HepG2 (cell line): ENCODE results near the gene GAREM1. TPM values are rescaled to one million over a fixed set of nuclear protein-coding genes. Genes with fewer than 3 reads are reported as not detected.

ENCODE experiments used
- ATAC-seq: fragments of 200-7000 bp; cut with Tn5 transposase; 3 replicates; pipeline ENCODE4 v1.9.1; 2020; ENCODE audit warnings: mild to moderate bottlenecking, moderate library complexity
- BruUV-seq: library from RNA; stranded (reverse); fragments of 400-500 nt; replicated peaks from 2 replicates; lab custom pipeline; 2021; lab: Mats Ljungman, UMichigan
- CTCF ChIA-PET: fragments of 300-600 bp; formaldehyde crosslinking; extraction: SDS; loops from one replicate; lab custom pipeline; 2021; ENCODE audit warnings: low total read pairs, inconsistent platforms, low intra/inter-chr PET ratio; lab: Yijun Ruan, JAX
- POLR2A ChIA-PET: fragments of 350-600 bp; sonication (Branson Sonifier 250); formaldehyde crosslinking; loops from one replicate; lab custom pipeline; 2020; ENCODE audit warnings: antibody characterized with exemption, inconsistent platforms; lab: Yijun Ruan, JAX
- DNase-seq: peaks from one replicate; pipeline ENCODE4 v3.0.0-alpha.2; 2015; ENCODE audit warnings: low spot score
- FAIRE-seq: peaks from 3 replicates; lab custom pipeline; 2011; peaks lifted over from hg19 to GRCh38; lab: Jason Lieb, UNC
- H2AFZ ChIP-seq: one replicate; pipeline ENCODE4 v1.6.1; 2011; ENCODE audit warnings: low read length, inconsistent platforms
- H3K27ac ChIP-seq: fragments of 300-600 bp; 3 replicates; pipeline ENCODE4 v1.8.0; 2011; ENCODE audit warnings: mixed run types, mild to moderate bottlenecking, mixed read lengths, low read length, inconsistent platforms; ENCODE audit not compliant: insufficient read depth; ENCODE audit errors: extremely low read length
- H3K27me3 ChIP-seq, 2 experiments: fragments of 200-600 bp in 1 of 2; 2 replicates in 1 of 2; 3 replicates in 1 of 2; pipeline versions ENCODE4 v1.6.0 to v1.8.0; 2011; ENCODE audit warnings: low read length in 2 of 2, mild to moderate bottlenecking in 2 of 2, moderate library complexity in 2 of 2, inconsistent platforms in 1 of 2; ENCODE audit not compliant: insufficient read depth in 2 of 2, control insufficient read depth in 1 of 2
- H3K36me3 ChIP-seq, 2 experiments: fragments of 200-600 bp in 1 of 2; replicated peaks in 1 of 2; 2 replicates in 1 of 2; 3 replicates in 1 of 2; pipeline versions ENCODE4 v1.5.1 to v1.8.0; 2011; ENCODE audit warnings: low read length in 2 of 2, inconsistent platforms in 1 of 2; ENCODE audit not compliant: insufficient read depth in 2 of 2, control insufficient read depth in 1 of 2
- H3K4me1 ChIP-seq: 2 replicates; pipeline ENCODE4 v1.5.1; 2012; ENCODE audit warnings: low read length, inconsistent platforms; ENCODE audit not compliant: insufficient read depth
- H3K4me2 ChIP-seq: 2 replicates; pipeline ENCODE4 v1.6.0; 2011; ENCODE audit warnings: low read depth, low read length, inconsistent platforms
- H3K4me3 ChIP-seq, 3 experiments: fragments of 200-600 bp in 1 of 3; sonication (generic), shearing (Covaris generic) in 1 of 3; replicated peaks in 1 of 3; 2 replicates each; pipeline ENCODE4 v1.5.1; 2011 to 2016; ENCODE audit warnings: low read length in 3 of 3, inconsistent platforms in 2 of 3, low read depth in 2 of 3, mild to moderate bottlenecking in 2 of 3, control low read depth in 1 of 3, mixed read lengths in 1 of 3; ENCODE audit not compliant: insufficient read depth in 1 of 3
- H3K79me2 ChIP-seq: one replicate; pipeline ENCODE4 v1.6.1; 2011; ENCODE audit warnings: low read length, inconsistent platforms; ENCODE audit not compliant: insufficient read depth
- H3K9ac ChIP-seq: 2 replicates; pipeline ENCODE4 v1.6.0; 2011; ENCODE audit warnings: mild to moderate bottlenecking, low read depth, low read length, inconsistent platforms; ENCODE audit not compliant: insufficient read depth
- H3K9me3 ChIP-seq: 2 replicates; pipeline ENCODE4 v1.5.1; 2012; ENCODE audit warnings: mild to moderate bottlenecking, low read length
- H4K20me1 ChIP-seq: 2 replicates; pipeline ENCODE4 v1.6.0; 2011; ENCODE audit warnings: inconsistent platforms, mild to moderate bottlenecking, low read length, moderate library complexity; ENCODE audit not compliant: insufficient read depth
- CENPBD1 ChIP-seq: sonication (generic); formaldehyde crosslinking; IDR thresholded peaks from 2 replicates; pipeline ENCODE4 v1.8.0; 2022; ENCODE audit warnings: missing genetic modification reagents, low read depth, mild to moderate bottlenecking, borderline replicate concordance
- HINFP ChIP-seq: sonication (generic); formaldehyde crosslinking; IDR thresholded peaks from 2 replicates; pipeline ENCODE4 v1.4.0; 2020; ENCODE audit warnings: low read depth, mild to moderate bottlenecking, missing genetic modification reagents
- MLLT10 ChIP-seq: sonication (generic); formaldehyde crosslinking; IDR thresholded peaks from 2 replicates; pipeline ENCODE4 v1.4.0; 2020; ENCODE audit warnings: missing genetic modification reagents
- MXI1 ChIP-seq: IDR thresholded peaks from 3 replicates; pipeline ENCODE4 v1.6.1; 2012; ENCODE audit warnings: low read depth, low read length, inconsistent platforms, borderline replicate concordance
- POLR2AphosphoS2 ChIP-seq: IDR thresholded peaks from 2 replicates; pipeline ENCODE4 v1.6.1; 2011; ENCODE audit warnings: low read depth, low read length, improper control_type of control experiment
- TFDP2 ChIP-seq: sonication (generic); formaldehyde crosslinking; IDR thresholded peaks from 2 replicates; pipeline ENCODE4 v1.4.0; 2020; ENCODE audit warnings: missing genetic modification reagents
- ZFP37 ChIP-seq: sonication (generic); formaldehyde crosslinking; IDR thresholded peaks from 2 replicates; pipeline ENCODE4 v1.4.0; 2020; ENCODE audit warnings: missing genetic modification reagents, borderline replicate concordance
- ZNF281 ChIP-seq: sonication (generic); formaldehyde crosslinking; IDR thresholded peaks from 2 replicates; pipeline ENCODE4 v1.4.0; 2020; ENCODE audit warnings: missing genetic modification reagents, borderline replicate concordance
- ZNF746 ChIP-seq: sonication (generic); formaldehyde crosslinking; IDR thresholded peaks from 2 replicates; pipeline ENCODE4 v1.8.0; 2022; ENCODE audit warnings: mild to moderate bottlenecking, missing genetic modification reagents
- WGBS: methylation state at CpG from one replicate; pipeline ENCODE4 v1.1.6; 2017; ENCODE audit warnings: low lambda C conversion rate; 5-methylcytosine and 5-hydroxymethylcytosine counted together
- in situ Hi-C: cut with HindIII; loops from 2 replicates; pipeline ENCODE4 v1.10.0; 2017; ENCODE audit warnings: low pct_unique_long_range_greater_than_20kb; ENCODE audit not compliant: extremely low pct_ligation_motif_present
- intact Hi-C: fragments of 100-400 bp; cut with micrococcal nuclease; formaldehyde crosslinking; loops from one replicate; pipeline ENCODE4 v1.10.0; 2022; ENCODE audit not compliant: unreplicated experiment
- polyA plus RNA-seq, 8 experiments: library from polyadenylated mRNA; depleted of rRNA in 3 of 8; stranded (reverse) in 7 of 8; unstranded in 1 of 8; fragments of >200 nt; fragmentation: Illumina TruSeq in 4 of 8; extraction: Trizol in 4 of 8; gene quantifications; 2 replicates each; pipeline versions ENCODE4 v1.2.1 to v1.2.3, GENCODE V29; 2011 to 2016; ENCODE audit warnings: low read depth in 4 of 8, missing spikeins in 1 of 8, mixed read lengths in 1 of 8; ENCODE audit not compliant: insufficient read depth in 1 of 8
- total RNA-seq, 5 experiments: library from RNA; depleted of rRNA; stranded (reverse); fragments of >200 nt; fragmentation: Illumina TruSeq; extraction: Trizol; gene quantifications; 2 replicates each; pipeline ENCODE4 v1.2.3, GENCODE V29; 2016; ENCODE audit warnings: low read depth in 1 of 5
- TF ChIP-seq, protein P1 (sequence below): sonication (generic); formaldehyde crosslinking; IDR thresholded peaks from 2 replicates; pipeline ENCODE4 v1.4.0; 2020; ENCODE audit warnings: missing genetic modification reagents, low read depth, mild to moderate bottlenecking, borderline replicate concordance

GAREM1 gene
- total and polyA plus RNA-seq, 2 of the 13 experiments (the other 11 are each of a cell fraction or from before 2014, with no cell fraction given) = 2.5 to 2.9 TPM

GRCh38 chr18:32401621-32402020, 69.1 kb downstream of the GAREM1 start:
- Histone ChIP-seq H3K9me3 (no peaks in the 10 kb centered on the region), H3K36me3 (no peaks in the 10 kb centered on the region), H2AFZ (no peak overlapping the region), H3K79me2 (peaks cover 1% of the 10 kb centered on the region), H3K4me2 (no peak overlapping the region), H4K20me1 (no peaks in the 10 kb centered on the region), H3K4me3 (no peak overlapping the region), H3K9ac (no peak overlapping the region), H3K4me1 (no peaks in the 10 kb centered on the region), H3K27me3 (no peaks in the 10 kb centered on the region), H3K27ac (no peak overlapping the region)
- DNase-seq (no peak), ATAC-seq (no peak), FAIRE-seq (no peak)
- no TSS peak for BruUV-seq
- TF ChIP-seq CENPBD1 = no peak
- TF ChIP-seq MLLT10 (CRISPR knock-in tag) = no peak
- TF ChIP-seq, protein P1, sequence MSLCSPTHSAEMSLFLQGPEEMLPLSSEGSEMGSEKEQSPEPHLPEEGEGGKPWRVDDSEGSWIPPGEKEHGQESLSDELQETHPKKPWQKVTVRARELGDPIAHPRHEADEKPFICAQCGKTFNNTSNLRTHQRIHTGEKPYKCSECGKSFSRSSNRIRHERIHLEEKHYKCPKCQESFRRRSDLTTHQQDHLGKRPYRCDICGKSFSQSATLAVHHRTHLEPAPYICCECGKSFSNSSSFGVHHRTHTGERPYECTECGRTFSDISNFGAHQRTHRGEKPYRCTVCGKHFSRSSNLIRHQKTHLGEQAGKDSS (CRISPR knock-in tag) = no peak
- no peak for TF ChIP-seq ZFP37 (CRISPR knock-in tag)
- no peak for TF ChIP-seq POLR2AphosphoS2
- TF ChIP-seq HINFP = no peak
- no peak for TF ChIP-seq ZNF281 (CRISPR knock-in tag)
- no peak for TF ChIP-seq ZNF746 (CRISPR knock-in tag)
- no peak for TF ChIP-seq MXI1
- no peak for TF ChIP-seq TFDP2 (CRISPR knock-in tag)
- ChIA-PET CTCF (no interaction called here), POLR2A (no interaction called here)
- 95% methylated on average over 4 of the region's 4 CpGs for WGBS
- intact Hi-C loops (no loop called here), in situ Hi-C loops (no loop called here)
